ENCODE data around the gene CHMP4B. TPM values are rescaled to one million over a fixed set of nuclear protein-coding genes. Genes with fewer than 3 reads are reported as not detected.

CHMP4B gene
- total RNA-seq, 1 experiment from 2014 or later = 87.5 TPM

- Histone ChIP-seq H3K27me3 (ENCODE audit: control insufficient read depth, insufficient read depth, low read length) (no peaks in the 10 kb centered on the region), H3K9me3 (ENCODE audit: control insufficient read depth, insufficient read depth, low read depth, low read length) (no peaks in the 10 kb centered on the region), H3K27ac (ENCODE audit: low read length) (peak overlapping the region; percentile 90), H3K36me3 (ENCODE audit: control insufficient read depth, insufficient read depth, low read length) (no peaks in the 10 kb centered on the region), H3K4me3 (ENCODE audit: low read depth in 2 of 2, low read length in 2 of 2) (peak overlapping the region; percentile 61 to 96), H3K4me1 (ENCODE audit: control insufficient read depth, insufficient read depth, low read length) (peaks cover 4% of the 10 kb centered on the region)
- DNase-seq (ENCODE audit: low read depth, low spot score) (peak; percentile 33), ATAC-seq (no peak)
- TF ChIP-seq POLR2AphosphoS5 (IDR thresholded peaks at IDR 0.05; ENCODE audit: low read depth, low read length) = no peak
- in situ Hi-C loops (cut with HindIII; ENCODE audit: low pct_unique_long_range_greater_than_20kb, low sequenced_read_pairs) (no loop called here), intact Hi-C loops (cut with micrococcal nuclease; ENCODE audit: unreplicated experiment) (no loop called here)
- POLR2A ChIA-PET = no interaction called here
- TSS peak; percentile 75 for BruUV-seq (replicated peaks)
- CTCF ChIA-PET = interaction anchor here (0.6 kb wide), 2 partner anchors 19 to 20 kb away, joined by 6 to 7 read pairs; no protein-coding TSS in a partner anchor
These were observed 1.2 kb downstream of the CHMP4B start for GRCh38 chr20:33812152-33812849.

- in situ Hi-C loops (cut with HindIII; ENCODE audit: low pct_unique_long_range_greater_than_20kb, low sequenced_read_pairs) (no loop called here), intact Hi-C loops (cut with micrococcal nuclease; ENCODE audit: unreplicated experiment) (no loop called here)
- no peak for TF ChIP-seq SIN3A (IDR thresholded peaks at IDR 0.05; ENCODE audit: borderline replicate concordance, insufficient read depth, low read depth, low read length)
- no peak for DNase-seq (ENCODE audit: low read depth, low spot score)
- H3K9me3 ChIP-seq (ENCODE audit: control insufficient read depth, insufficient read depth, low read depth, low read length) = no peaks in the 10 kb centered on the region
- H3K27ac ChIP-seq (ENCODE audit: low read length) = peak overlapping the region; percentile 90
- ChIA-PET POLR2A (no interaction called here), CTCF (interaction anchor here (0.6 kb wide), 2 partner anchors 19 to 20 kb away, joined by 6 to 7 read pairs; no protein-coding TSS in a partner anchor)
- BruUV-seq (replicated peaks) = no TSS peak
- ATAC-seq = no peak
- peaks cover 4% of the 10 kb centered on the region for H3K4me1 ChIP-seq (ENCODE audit: control insufficient read depth, insufficient read depth, low read length)
- peak overlapping the region; percentile 61 to 96 for H3K4me3 ChIP-seq (ENCODE audit: low read depth in 2 of 2, low read length in 2 of 2)
- no peaks in the 10 kb centered on the region for H3K36me3 ChIP-seq (ENCODE audit: control insufficient read depth, insufficient read depth, low read length)
- H3K27me3 ChIP-seq (ENCODE audit: control insufficient read depth, insufficient read depth, low read length) = no peaks in the 10 kb centered on the region
These were observed 1.8 kb downstream of the CHMP4B start for GRCh38 chr20:33812908-33813462.

GRCh38 chr20:33814238-33814712 lies 3.1 kb downstream of the CHMP4B start:
- Histone ChIP-seq H3K27ac (ENCODE audit: low read length) (no peak overlapping the region), H3K4me3 (ENCODE audit: low read depth in 2 of 2, low read length in 2 of 2) (no peak overlapping the region), H3K36me3 (ENCODE audit: control insufficient read depth, insufficient read depth, low read length) (no peaks in the 10 kb centered on the region), H3K9me3 (ENCODE audit: control insufficient read depth, insufficient read depth, low read depth, low read length) (no peaks in the 10 kb centered on the region), H3K27me3 (ENCODE audit: control insufficient read depth, insufficient read depth, low read length) (no peaks in the 10 kb centered on the region), H3K4me1 (ENCODE audit: control insufficient read depth, insufficient read depth, low read length) (peaks cover 4% of the 10 kb centered on the region)
- no TSS peak for BruUV-seq (replicated peaks)
- POLR2A ChIA-PET = interaction anchor here (0.7 kb wide), 1 partner anchor 8 kb away, joined by 3 read pairs; no protein-coding TSS in a partner anchor
- CTCF ChIA-PET = no interaction called here
- TF ChIP-seq POLR2AphosphoS5 (IDR thresholded peaks at IDR 0.05; ENCODE audit: low read depth, low read length) (no peak), SIN3A (IDR thresholded peaks at IDR 0.05; ENCODE audit: borderline replicate concordance, insufficient read depth, low read depth, low read length) (no peak), CTCF (IDR thresholded peaks at IDR 0.05) (no peak), TCF7L2 (IDR thresholded peaks at IDR 0.05; ENCODE audit: low read depth, low read length) (no peak)
- TF ChIP-seq, protein P1, sequence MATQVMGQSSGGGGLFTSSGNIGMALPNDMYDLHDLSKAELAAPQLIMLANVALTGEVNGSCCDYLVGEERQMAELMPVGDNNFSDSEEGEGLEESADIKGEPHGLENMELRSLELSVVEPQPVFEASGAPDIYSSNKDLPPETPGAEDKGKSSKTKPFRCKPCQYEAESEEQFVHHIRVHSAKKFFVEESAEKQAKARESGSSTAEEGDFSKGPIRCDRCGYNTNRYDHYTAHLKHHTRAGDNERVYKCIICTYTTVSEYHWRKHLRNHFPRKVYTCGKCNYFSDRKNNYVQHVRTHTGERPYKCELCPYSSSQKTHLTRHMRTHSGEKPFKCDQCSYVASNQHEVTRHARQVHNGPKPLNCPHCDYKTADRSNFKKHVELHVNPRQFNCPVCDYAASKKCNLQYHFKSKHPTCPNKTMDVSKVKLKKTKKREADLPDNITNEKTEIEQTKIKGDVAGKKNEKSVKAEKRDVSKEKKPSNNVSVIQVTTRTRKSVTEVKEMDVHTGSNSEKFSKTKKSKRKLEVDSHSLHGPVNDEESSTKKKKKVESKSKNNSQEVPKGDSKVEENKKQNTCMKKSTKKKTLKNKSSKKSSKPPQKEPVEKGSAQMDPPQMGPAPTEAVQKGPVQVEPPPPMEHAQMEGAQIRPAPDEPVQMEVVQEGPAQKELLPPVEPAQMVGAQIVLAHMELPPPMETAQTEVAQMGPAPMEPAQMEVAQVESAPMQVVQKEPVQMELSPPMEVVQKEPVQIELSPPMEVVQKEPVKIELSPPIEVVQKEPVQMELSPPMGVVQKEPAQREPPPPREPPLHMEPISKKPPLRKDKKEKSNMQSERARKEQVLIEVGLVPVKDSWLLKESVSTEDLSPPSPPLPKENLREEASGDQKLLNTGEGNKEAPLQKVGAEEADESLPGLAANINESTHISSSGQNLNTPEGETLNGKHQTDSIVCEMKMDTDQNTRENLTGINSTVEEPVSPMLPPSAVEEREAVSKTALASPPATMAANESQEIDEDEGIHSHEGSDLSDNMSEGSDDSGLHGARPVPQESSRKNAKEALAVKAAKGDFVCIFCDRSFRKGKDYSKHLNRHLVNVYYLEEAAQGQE (IDR thresholded peaks at IDR 0.05; ENCODE audit: insufficient read depth in 1 of 2, low read depth in 2 of 2, low read length in 1 of 2) = no peak
- ATAC-seq (no peak), DNase-seq (ENCODE audit: low read depth, low spot score) (no peak)
- in situ Hi-C loops (cut with HindIII; ENCODE audit: low pct_unique_long_range_greater_than_20kb, low sequenced_read_pairs) (no loop called here), intact Hi-C loops (cut with micrococcal nuclease; ENCODE audit: unreplicated experiment) (no loop called here)
